ENCODE measurements around the gene LHPP. TPM values are rescaled to one million over a fixed set of nuclear protein-coding genes. Genes with fewer than 3 reads are reported as not detected.

LHPP gene
- total RNA-seq, 1 experiment from 2014 or later, result 3.7 TPM

GRCh38 chr10:124650263-124650662 is 188.6 kb downstream of the LHPP start:
- no peaks in the 10 kb centered on the region for H3K9me3 Mint-ChIP-seq (ENCODE audit: unreplicated experiment)
- BruUV-seq (replicated peaks), result no TSS peak
- no peak overlapping the region for H3K27ac Mint-ChIP-seq (ENCODE audit: low read depth, unreplicated experiment)
- CTCF ChIA-PET, result no interaction called here
- POLR2A ChIA-PET, result interaction anchor here (0.7 to 2.0 kb wide), 2 partner anchors 9 to 91 kb away, joined by 3 to 10 read pairs; no protein-coding TSS in a partner anchor
- intact Hi-C loops (cut with micrococcal nuclease), result no loop called here
- H3K36me3 Mint-ChIP-seq (ENCODE audit: insufficient read depth, unreplicated experiment), result peaks cover 13% of the 10 kb centered on the region
- DNase-seq (ENCODE audit: unreplicated experiment), result no peak
- TF ChIP-seq CTCF (IDR thresholded peaks at IDR 0.05; ENCODE audit: unreplicated experiment), result no peak
- H3K4me3 Mint-ChIP-seq (ENCODE audit: unreplicated experiment), result no peak overlapping the region
- no peaks in the 10 kb centered on the region for H3K27me3 Mint-ChIP-seq (ENCODE audit: insufficient read depth, unreplicated experiment)
- H3K4me1 Mint-ChIP-seq (ENCODE audit: insufficient read depth, unreplicated experiment), result peaks cover 28% of the 10 kb centered on the region

GRCh38 chr10:124650820-124651401 is 189.3 kb downstream of the LHPP start:
- DNase-seq (ENCODE audit: unreplicated experiment), result no peak
- Mint-ChIP-seq H3K27me3 (ENCODE audit: insufficient read depth, unreplicated experiment) (no peaks in the 10 kb centered on the region), H3K4me1 (ENCODE audit: insufficient read depth, unreplicated experiment) (peaks cover 33% of the 10 kb centered on the region), H3K36me3 (ENCODE audit: insufficient read depth, unreplicated experiment) (peaks cover 13% of the 10 kb centered on the region), H3K27ac (ENCODE audit: low read depth, unreplicated experiment) (no peak overlapping the region), H3K4me3 (ENCODE audit: unreplicated experiment) (no peak overlapping the region), H3K9me3 (ENCODE audit: unreplicated experiment) (no peaks in the 10 kb centered on the region)
- intact Hi-C loops (cut with micrococcal nuclease), result no loop called here
- BruUV-seq (replicated peaks), result no TSS peak
- POLR2A ChIA-PET, result interaction anchor here (0.7 kb wide), 1 partner anchor 9 kb away, joined by 3 read pairs; no protein-coding TSS in a partner anchor
- CTCF ChIA-PET, result interaction anchor here (0.6 to 0.7 kb wide), 2 partner anchors 75 to 83 kb away, joined by 3 to 9 read pairs; no protein-coding TSS in a partner anchor
- TF ChIP-seq CTCF (IDR thresholded peaks at IDR 0.05; ENCODE audit: unreplicated experiment), result no peak

DNA sequence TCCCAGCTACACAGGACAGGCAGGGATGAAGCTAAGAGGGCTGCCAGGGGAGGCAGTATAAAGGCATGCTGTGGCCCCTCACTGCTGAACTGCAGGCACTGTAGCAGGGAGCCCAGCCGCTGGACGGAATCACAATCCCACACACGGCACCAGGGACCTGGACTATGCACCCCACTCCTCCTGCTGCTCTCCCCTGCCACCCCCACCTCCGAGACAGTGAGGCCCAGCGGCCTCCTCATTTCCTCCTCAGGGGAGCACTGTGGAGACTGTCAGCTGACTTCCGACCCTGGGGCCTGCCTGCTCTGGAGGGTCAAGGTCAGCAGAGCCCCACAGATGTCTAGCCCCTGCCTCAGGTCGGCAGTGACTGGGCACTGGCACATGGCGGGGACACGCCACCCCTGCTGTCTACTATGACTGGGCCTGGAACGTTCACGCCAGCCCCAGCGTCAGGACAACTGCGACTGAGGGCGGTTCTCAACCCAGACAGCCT is 189.8 kb downstream of the LHPP start:
- H3K27ac Mint-ChIP-seq (ENCODE audit: low read depth, unreplicated experiment), result no peak overlapping the region
- CTCF ChIA-PET, result interaction anchor here (0.6 to 0.7 kb wide), 2 partner anchors 76 to 83 kb away, joined by 3 to 9 read pairs; no protein-coding TSS in a partner anchor
- BruUV-seq (replicated peaks), result no TSS peak

DNA sequence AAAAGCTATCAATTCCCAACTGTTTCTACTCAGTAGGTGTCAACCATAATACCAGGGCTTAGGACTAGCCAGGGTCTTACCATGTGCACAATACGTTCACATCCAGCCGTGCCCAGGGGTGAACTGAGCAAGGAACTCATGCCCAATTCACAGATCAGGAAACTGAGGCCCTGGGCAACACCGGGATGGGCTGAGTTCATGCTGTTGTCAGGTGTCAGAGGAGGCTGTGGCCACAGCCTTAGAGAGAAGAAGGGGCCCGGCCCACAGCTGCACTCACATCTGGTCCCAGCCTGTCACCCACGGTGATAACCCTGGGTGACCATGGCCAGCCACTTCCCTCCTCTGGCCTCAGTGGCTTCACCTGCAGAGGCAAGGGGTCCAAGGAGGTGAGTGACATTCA is 190.6 kb downstream of the LHPP start:
- Mint-ChIP-seq H3K9me3 (ENCODE audit: unreplicated experiment) (no peaks in the 10 kb centered on the region), H3K36me3 (ENCODE audit: insufficient read depth, unreplicated experiment) (peaks cover 7% of the 10 kb centered on the region), H3K27ac (ENCODE audit: low read depth, unreplicated experiment) (no peak overlapping the region), H3K27me3 (ENCODE audit: insufficient read depth, unreplicated experiment) (no peaks in the 10 kb centered on the region), H3K4me3 (ENCODE audit: unreplicated experiment) (no peak overlapping the region), H3K4me1 (ENCODE audit: insufficient read depth, unreplicated experiment) (peaks cover 27% of the 10 kb centered on the region)
- no peak for DNase-seq (ENCODE audit: unreplicated experiment)
- no TSS peak for BruUV-seq (replicated peaks)
- intact Hi-C loops (cut with micrococcal nuclease), result no loop called here
- no peak for TF ChIP-seq CTCF (IDR thresholded peaks at IDR 0.05; ENCODE audit: unreplicated experiment)
- ChIA-PET POLR2A (no interaction called here), CTCF (no interaction called here)

More for the DNA sequence above, 189.8 kb downstream of the LHPP start:
- Mint-ChIP-seq H3K9me3 (ENCODE audit: unreplicated experiment) (no peaks in the 10 kb centered on the region), H3K4me1 (ENCODE audit: insufficient read depth, unreplicated experiment) (peaks cover 31% of the 10 kb centered on the region), H3K27me3 (ENCODE audit: insufficient read depth, unreplicated experiment) (no peaks in the 10 kb centered on the region), H3K4me3 (ENCODE audit: unreplicated experiment) (no peak overlapping the region), H3K36me3 (ENCODE audit: insufficient read depth, unreplicated experiment) (peaks cover 13% of the 10 kb centered on the region)
- no peak for DNase-seq (ENCODE audit: unreplicated experiment)
- no peak for TF ChIP-seq CTCF (IDR thresholded peaks at IDR 0.05; ENCODE audit: unreplicated experiment)
- intact Hi-C loops (cut with micrococcal nuclease), result no loop called here
- POLR2A ChIA-PET, result no interaction called here
